ENCODE results near the gene TMEM30A. TPM values are rescaled to one million over a fixed set of nuclear protein-coding genes. Genes with fewer than 3 reads are reported as not detected.

Gene TMEM30A
- total RNA-seq, 5 donors from 2014 or later (not counting 1 experiment from before 2014, with no cell fraction given): 43.4 to 67.6 (median 55.1) TPM

DNA sequence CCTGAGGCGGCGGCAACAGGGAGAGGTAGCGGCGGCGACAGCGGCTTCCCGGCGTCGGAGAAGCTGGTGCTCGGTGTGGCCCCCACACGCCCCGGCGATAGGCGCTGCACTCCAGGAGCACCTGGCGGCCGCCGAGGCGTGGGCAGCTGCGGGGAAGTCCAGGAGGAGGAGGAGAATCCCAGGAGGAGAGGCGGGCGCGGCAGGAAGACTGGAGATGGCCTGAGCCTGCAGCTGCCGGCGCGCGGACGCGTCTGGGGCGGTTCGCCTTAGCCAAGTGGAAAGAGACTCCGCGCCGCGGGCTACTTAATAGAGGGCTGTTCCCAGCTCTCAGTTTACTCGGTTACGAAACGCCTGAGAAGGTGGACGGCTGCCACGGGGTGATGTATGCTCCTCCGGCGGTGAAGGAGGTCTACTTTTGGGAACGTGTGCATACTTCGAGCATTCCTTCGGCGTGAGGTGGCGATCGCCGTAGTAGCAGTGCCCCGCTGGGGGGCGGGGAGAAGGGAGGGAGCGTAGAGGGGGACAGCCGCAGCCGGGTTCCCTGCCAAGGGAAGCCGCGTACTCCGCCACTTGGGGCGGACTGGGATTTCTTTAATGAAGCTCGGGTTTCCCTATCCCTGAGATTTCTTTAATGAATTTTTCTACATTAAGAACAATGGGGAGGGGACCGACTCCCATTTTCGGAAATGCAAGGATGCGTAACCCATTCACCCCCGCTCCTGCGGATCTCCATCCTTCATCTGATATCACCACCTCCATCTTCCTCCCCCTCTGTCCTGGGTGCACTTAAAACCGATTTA is 78.6 kb downstream of the TMEM30A start, which contains the start of gene COL12A1:
Gene COL12A1, minus strand, starts transcription at position 278 of the 800 bp plus-strand sequence. CDS start 3,261 bp downstream, outside the sequence.
- Mint-ChIP-seq H3K27me3 (peaks cover 75 to 76% of the 10 kb centered on the region in 2 donors), H3K27ac (no peak within 1 kb of the TSS), H3K36me3 (no peaks in the 10 kb centered on the region), H3K9me3 (no peaks in the 10 kb centered on the region), H3K4me3 (peak within 1 kb of the TSS; percentile 70 to 72 (median 71)), H3K4me1 (peaks cover 59 to 64% (median 60%) of the 10 kb centered on the region in 3 donors)
- DNase-seq: peak in 2 of 35 experiments; percentile 4 to 17
- ChIA-PET CTCF (interaction anchor here (0.7 to 11.3 kb wide), 6 partner anchors 14 to 1474 kb away, joined by 3 to 213 read pairs (median 22); no protein-coding TSS in a partner anchor), POLR2A (interaction anchor here in 1 of 2 donors (0.6 kb wide), 1 partner anchor 1542 kb away, joined by 3 read pairs; no protein-coding TSS in a partner anchor)
- no peak within 1 kb of the TSS for H3K27ac ChIP-seq (ENCODE audit: low read length)
- H3K4me3 ChIP-seq (ENCODE audit: control insufficient read depth in 1 of 2, extremely low read depth in 1 of 2, low read length in 1 of 2): peak within 1 kb of the TSS; percentile 16 to 54
- 4% methylated on average over 48 of the region's 64 CpGs for WGBS (ENCODE audit: insufficient coverage)
- no peaks in the 10 kb centered on the region for H3K36me3 ChIP-seq (ENCODE audit: control insufficient read depth in 2 of 2, extremely low read depth in 1 of 2, insufficient read depth in 1 of 2, low read length in 1 of 2)
- no peaks in the 10 kb centered on the region for H3K9me3 ChIP-seq
- H3K4me1 ChIP-seq (ENCODE audit: control insufficient read depth in 1 of 2, extremely low read depth in 1 of 2, insufficient read depth in 2 of 2, low read length in 2 of 2): peaks cover 3 to 63% of the 10 kb centered on the region in 2 experiments
- no peak for ATAC-seq (replicated peaks in 1 of 4)
- peaks cover 19 to 77% of the 10 kb centered on the region in 2 experiments for H3K27me3 ChIP-seq (replicated peaks in 1 of 2; ENCODE audit: control insufficient read depth in 2 of 2, extremely low read depth in 1 of 2, insufficient read depth in 2 of 2, low read length in 1 of 2)

DNA sequence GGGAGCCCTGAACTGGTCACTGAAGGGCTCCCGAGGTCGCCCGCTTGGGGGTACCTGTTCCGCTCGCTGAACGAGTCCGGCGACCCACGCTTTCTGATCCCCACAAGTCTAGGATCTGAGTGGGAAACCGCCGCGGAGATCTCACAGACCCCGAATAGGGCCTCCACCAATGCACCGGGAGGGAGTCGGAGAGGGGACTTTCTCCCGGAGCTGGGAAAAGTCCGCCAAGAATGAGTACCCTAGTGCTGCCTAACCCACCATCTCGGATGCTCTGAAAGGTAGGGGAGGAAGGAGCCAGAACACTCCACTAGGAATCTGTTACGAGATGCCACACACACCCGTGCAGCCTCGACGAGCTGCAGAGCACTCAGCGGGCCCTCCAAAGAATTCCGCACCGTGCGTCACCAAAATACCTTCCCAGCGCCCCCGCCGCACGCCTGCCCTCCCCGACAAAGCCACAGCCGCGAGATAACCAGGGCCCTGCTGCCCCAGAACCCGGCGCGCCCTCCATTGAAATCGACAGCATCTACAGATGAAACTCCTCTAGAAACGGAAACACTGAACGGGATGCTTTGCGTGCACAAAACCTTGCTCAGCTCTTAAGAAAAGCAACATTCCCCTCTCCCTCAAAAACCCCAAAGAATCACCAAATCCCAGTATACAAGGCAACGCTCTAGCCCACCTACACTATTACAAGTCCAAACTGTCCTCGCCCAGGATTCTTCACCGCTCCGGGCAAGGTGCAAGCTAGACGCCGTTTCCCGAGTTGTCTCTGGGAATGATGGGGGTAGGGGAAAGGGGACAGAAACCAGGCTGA is 79.4 kb downstream of the TMEM30A start:
- H3K27me3 ChIP-seq (replicated peaks in 1 of 2; ENCODE audit: control insufficient read depth in 2 of 2, extremely low read depth in 1 of 2, insufficient read depth in 2 of 2, low read length in 1 of 2): peaks cover 21 to 77% of the 10 kb centered on the region in 2 experiments
- peaks cover 3 to 62% of the 10 kb centered on the region in 2 experiments for H3K4me1 ChIP-seq (ENCODE audit: control insufficient read depth in 1 of 2, extremely low read depth in 1 of 2, insufficient read depth in 2 of 2, low read length in 2 of 2)
- Mint-ChIP-seq H3K4me1 (peaks cover 59 to 64% (median 60%) of the 10 kb centered on the region in 3 donors), H3K27ac (peak overlapping the region in 1 of 2 donors; percentile 27), H3K36me3 (no peaks in the 10 kb centered on the region), H3K9me3 (no peaks in the 10 kb centered on the region), H3K27me3 (peaks cover 71 to 76% of the 10 kb centered on the region in 2 donors), H3K4me3 (peak overlapping the region; percentile 49 to 71 (median 70))
- CTCF ChIA-PET: interaction anchor here (0.6 to 11.3 kb wide), 5 partner anchors 284 to 1950 kb away, joined by 3 to 213 read pairs (median 8); no protein-coding TSS in a partner anchor
- peak overlapping the region in 1 of 2 donors; percentile 54 for H3K4me3 ChIP-seq (ENCODE audit: control insufficient read depth in 1 of 2, extremely low read depth in 1 of 2, low read length in 1 of 2)
- POLR2A ChIA-PET: interaction anchor here in 1 of 2 donors (0.6 kb wide), 1 partner anchor 1541 kb away, joined by 3 read pairs; no protein-coding TSS in a partner anchor
- ATAC-seq (replicated peaks in 1 of 4) (peak in 1 of 4 experiments; percentile 6), DNase-seq (peak in 1 of 35 experiments; percentile 32)
- H3K27ac ChIP-seq (ENCODE audit: low read length): no peak overlapping the region
- 5% methylated on average over 34 of the region's 47 CpGs for WGBS (ENCODE audit: insufficient coverage)
- no peaks in the 10 kb centered on the region for H3K9me3 ChIP-seq
- no peaks in the 10 kb centered on the region for H3K36me3 ChIP-seq (ENCODE audit: control insufficient read depth in 2 of 2, extremely low read depth in 1 of 2, insufficient read depth in 1 of 2, low read length in 1 of 2)

DNA sequence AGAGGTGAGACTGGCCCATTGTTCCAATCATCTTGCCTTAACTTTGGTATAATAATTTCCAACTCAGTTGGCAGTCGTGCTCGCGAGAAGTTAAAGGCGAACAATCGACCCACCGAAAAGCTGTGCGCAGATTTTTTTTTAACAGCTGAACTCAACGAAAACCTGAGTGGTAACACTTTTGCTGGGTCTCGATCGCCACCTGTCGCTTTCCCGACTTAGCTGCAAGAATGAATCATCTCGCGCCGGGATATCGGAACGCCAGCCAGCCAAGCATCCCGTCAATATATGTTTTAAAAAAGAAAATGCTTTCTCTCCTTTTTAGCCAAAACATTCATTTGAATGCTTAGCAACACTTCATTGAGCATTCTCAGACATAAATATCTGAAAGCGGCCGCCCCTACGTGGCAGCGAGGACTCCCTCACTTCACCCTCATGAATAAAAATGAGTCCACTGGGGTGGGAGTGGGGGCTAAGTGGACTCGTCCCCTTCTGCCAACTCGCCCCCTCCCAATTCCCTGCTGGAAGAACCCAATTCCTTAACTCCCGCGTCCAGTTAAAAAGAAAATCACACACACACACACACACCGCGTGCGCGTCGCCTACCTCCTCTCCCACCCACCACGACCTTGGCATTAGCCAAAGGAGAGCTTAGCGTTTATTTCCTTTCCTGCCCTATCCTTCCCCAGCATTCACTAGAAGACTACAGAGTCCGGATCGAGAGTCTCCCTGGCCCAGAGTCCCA is 80.2 kb downstream of the TMEM30A start:
- CTCF ChIA-PET: interaction anchor here (0.7 to 11.3 kb wide), 6 partner anchors 12 to 1950 kb away, joined by 3 to 213 read pairs (median 3); partner anchors contain the start of gene COX7A2 (in 1 of the 2)
- peaks cover 3 to 62% of the 10 kb centered on the region in 2 experiments for H3K4me1 ChIP-seq (ENCODE audit: control insufficient read depth in 1 of 2, extremely low read depth in 1 of 2, insufficient read depth in 2 of 2, low read length in 2 of 2)
- WGBS (ENCODE audit: insufficient coverage): 11% methylated on average over 27 of the region's 35 CpGs

DNA sequence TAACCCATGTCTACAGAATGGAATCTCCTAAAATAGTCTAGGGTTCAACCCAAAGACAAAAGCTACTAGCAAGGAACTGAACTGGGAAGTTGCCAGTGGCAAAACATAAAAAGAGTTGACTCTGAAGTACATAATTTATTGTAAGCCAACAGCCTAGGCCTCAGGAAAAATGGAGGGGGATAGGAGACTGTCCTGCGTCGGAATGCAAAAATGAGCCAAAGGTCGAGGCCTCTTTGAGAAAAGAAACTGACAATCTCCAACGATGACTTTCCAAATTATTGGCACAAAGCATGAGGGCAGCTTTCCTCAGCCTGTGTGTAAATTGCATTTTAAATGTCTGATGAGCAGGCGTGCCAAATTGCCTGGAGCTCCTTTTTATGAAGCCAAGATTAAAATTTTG is 80.9 kb downstream of the TMEM30A start:
- Mint-ChIP-seq H3K27me3 (peaks cover 69 to 78% of the 10 kb centered on the region in 2 donors), H3K4me1 (peaks cover 54 to 59% (median 54%) of the 10 kb centered on the region in 3 donors), H3K4me3 (peak overlapping the region in 1 of 3 donors; percentile 71), H3K27ac (no peak overlapping the region), H3K9me3 (no peaks in the 10 kb centered on the region), H3K36me3 (no peaks in the 10 kb centered on the region)
- Histone ChIP-seq H3K4me3 (ENCODE audit: control insufficient read depth in 1 of 2, extremely low read depth in 1 of 2, low read length in 1 of 2) (no peak overlapping the region), H3K4me1 (ENCODE audit: control insufficient read depth in 1 of 2, extremely low read depth in 1 of 2, insufficient read depth in 2 of 2, low read length in 2 of 2) (peaks cover 2 to 57% of the 10 kb centered on the region in 2 experiments), H3K27ac (ENCODE audit: low read length) (no peak overlapping the region), H3K27me3 (replicated peaks in 1 of 2; ENCODE audit: control insufficient read depth in 2 of 2, extremely low read depth in 1 of 2, insufficient read depth in 2 of 2, low read length in 1 of 2) (peaks cover 20 to 72% of the 10 kb centered on the region in 2 experiments), H3K9me3 (no peaks in the 10 kb centered on the region), H3K36me3 (ENCODE audit: control insufficient read depth in 2 of 2, extremely low read depth in 1 of 2, insufficient read depth in 1 of 2, low read length in 1 of 2) (no peaks in the 10 kb centered on the region)
- no peak for ATAC-seq (replicated peaks in 1 of 4)
- CTCF ChIA-PET: interaction anchor here in 1 of 2 donors (0.8 to 11.3 kb wide), 5 partner anchors 8 to 1471 kb away, joined by 3 to 213 read pairs (median 3); partner anchors contain the start of gene COX7A2
- POLR2A ChIA-PET: no interaction called here
- 66% methylated on average over 4 of the region's 5 CpGs for WGBS (ENCODE audit: insufficient coverage)
- DNase-seq: no peak

More for the DNA sequence above, 80.2 kb downstream of the TMEM30A start:
- peak overlapping the region in 1 of 2 donors; percentile 27 for H3K27ac Mint-ChIP-seq
- no peaks in the 10 kb centered on the region for H3K36me3 Mint-ChIP-seq
- Histone ChIP-seq H3K27ac (ENCODE audit: low read length) (no peak overlapping the region), H3K9me3 (no peaks in the 10 kb centered on the region), H3K4me3 (ENCODE audit: control insufficient read depth in 1 of 2, extremely low read depth in 1 of 2, low read length in 1 of 2) (peak overlapping the region in 1 of 2 donors; percentile 35), H3K27me3 (replicated peaks in 1 of 2; ENCODE audit: control insufficient read depth in 2 of 2, extremely low read depth in 1 of 2, insufficient read depth in 2 of 2, low read length in 1 of 2) (peaks cover 21 to 77% of the 10 kb centered on the region in 2 experiments), H3K36me3 (ENCODE audit: control insufficient read depth in 2 of 2, extremely low read depth in 1 of 2, insufficient read depth in 1 of 2, low read length in 1 of 2) (no peaks in the 10 kb centered on the region)
- H3K27me3 Mint-ChIP-seq: peaks cover 74 to 83% of the 10 kb centered on the region in 2 donors
- peaks cover 59 to 64% (median 60%) of the 10 kb centered on the region in 3 donors for H3K4me1 Mint-ChIP-seq
- peak in 2 of 35 experiments; percentile 17 to 41 for DNase-seq
- ATAC-seq (replicated peaks in 1 of 4): no peak
- POLR2A ChIA-PET: no interaction called here
- H3K9me3 Mint-ChIP-seq: no peaks in the 10 kb centered on the region
- H3K4me3 Mint-ChIP-seq: peak overlapping the region; percentile 49 to 71 (median 70)
